Keratinocyte (primary cell): ENCODE results near the gene STBD1. TPM values are rescaled to one million over a fixed set of nuclear protein-coding genes. Genes with fewer than 3 reads are reported as not detected.

Experiments
- DNase-seq: peaks from one replicate; pipeline ENCODE4 v3.0.0-alpha.2; 2011; ENCODE audit warnings: low read depth, missing footprints, low spot score
- FAIRE-seq: peaks from 2 replicates; lab custom pipeline; 2011; peaks lifted over from hg19 to GRCh38; lab: Jason Lieb, UNC
- H2AFZ ChIP-seq: 2 replicates; pipeline ENCODE4 v1.6.0; 2012; ENCODE audit warnings: low read length, control low read depth, inconsistent platforms; ENCODE audit not compliant: control insufficient read depth
- H3K27ac ChIP-seq: 2 replicates; pipeline ENCODE4 v1.5.1; 2011; ENCODE audit warnings: low read length; ENCODE audit not compliant: control insufficient read depth, insufficient read depth
- H3K27me3 ChIP-seq: 3 replicates; pipeline ENCODE4 v1.6.0; 2011; ENCODE audit warnings: low read length; ENCODE audit not compliant: control insufficient read depth, insufficient read depth; ENCODE audit errors: extremely low read depth
- H3K36me3 ChIP-seq, 2 experiments: 2 replicates in 1 of 2; 3 replicates in 1 of 2; pipeline ENCODE4 v1.5.1; 2011; ENCODE audit warnings: low read length in 2 of 2, mild to moderate bottlenecking in 1 of 2; ENCODE audit not compliant: control insufficient read depth in 2 of 2, insufficient read depth in 2 of 2; ENCODE audit errors: extremely low read depth in 1 of 2
- H3K4me1 ChIP-seq: 3 replicates; pipeline ENCODE4 v1.5.1; 2011; ENCODE audit warnings: low read length; ENCODE audit not compliant: control insufficient read depth, insufficient read depth; ENCODE audit errors: extremely low read depth
- H3K4me2 ChIP-seq: 3 replicates; pipeline ENCODE4 v1.6.0; 2011; ENCODE audit warnings: low read depth, low read length; ENCODE audit not compliant: control insufficient read depth, insufficient read depth; ENCODE audit errors: extremely low read depth
- H3K4me3 ChIP-seq, 3 experiments: fragments of 200-600 bp in 1 of 3; sonication (generic) in 1 of 3; 2 replicates in 2 of 3; 3 replicates in 1 of 3; pipeline ENCODE4 v1.5.1; 2011 to 2016; ENCODE audit warnings: low read length in 3 of 3, mild to moderate bottlenecking in 3 of 3, control low read depth in 2 of 3, inconsistent platforms in 1 of 3, low read depth in 1 of 3, mixed read lengths in 1 of 3, mixed run types in 1 of 3, moderate library complexity in 1 of 3; ENCODE audit not compliant: control insufficient read depth in 2 of 3, insufficient read depth in 2 of 3; ENCODE audit errors: extremely low read depth in 1 of 3
- H3K79me2 ChIP-seq: 2 replicates; pipeline ENCODE4 v1.6.0; 2012; ENCODE audit warnings: low read length; ENCODE audit not compliant: control insufficient read depth, insufficient read depth
- H3K9ac ChIP-seq: 3 replicates; pipeline ENCODE4 v1.6.0; 2011; ENCODE audit warnings: low read length; ENCODE audit not compliant: control insufficient read depth, insufficient read depth; ENCODE audit errors: extremely low read depth
- H3K9me1 ChIP-seq: 3 replicates; pipeline ENCODE4 v1.6.0; 2011; ENCODE audit warnings: low read length; ENCODE audit not compliant: control insufficient read depth, insufficient read depth; ENCODE audit errors: extremely low read depth
- H3K9me3 ChIP-seq: 2 replicates; pipeline ENCODE4 v1.5.1; 2012; ENCODE audit warnings: low read depth, low read length; ENCODE audit not compliant: control insufficient read depth
- H4K20me1 ChIP-seq: 3 replicates; pipeline ENCODE4 v1.6.0; 2011; ENCODE audit warnings: low read length; ENCODE audit not compliant: control insufficient read depth, insufficient read depth; ENCODE audit errors: extremely low read depth
- EZH2 ChIP-seq: IDR thresholded peaks from one replicate; pipeline ENCODE4 v1.6.1; 2012; ENCODE audit warnings: inconsistent platforms, mild to moderate bottlenecking, low read length, moderate library complexity
- dilution Hi-C: fragments of 300-500 bp; cut with MboI; formaldehyde crosslinking; loops from one replicate; pipeline ENCODE4 v1.7.0; 2020; ENCODE audit warnings: low sequenced_read_pairs; ENCODE audit not compliant: extremely low pct_ligation_motif_present
- polyA plus RNA-seq, 5 experiments: library from polyadenylated mRNA; depleted of rRNA in 3 of 5; stranded (reverse) in 3 of 5; stranded (forward) in 1 of 5; unstranded in 1 of 5; fragments of >200 nt; gene quantifications; 1 replicate in 1 of 5; 2 replicates in 3 of 5; 3 replicates in 1 of 5; pipeline versions ENCODE4 v1.2.1 to v1.2.3, GENCODE V29; 2011 to 2012; ENCODE audit warnings: missing spikeins in 2 of 5, low read depth in 1 of 5, low replicate concordance in 1 of 5
- TF ChIP-seq, protein P1 (sequence below), 3 experiments: IDR thresholded peaks in 1 of 3; conservative IDR thresholded peaks in 1 of 3; optimal IDR thresholded peaks in 1 of 3; 2 replicates in 2 of 3; 3 replicates in 1 of 3; pipeline versions ENCODE3 to v1.5.1; 2011; ENCODE audit warnings: low read length in 3 of 3, mild to moderate bottlenecking in 3 of 3, moderate library complexity in 2 of 3, control low read depth in 1 of 3, inconsistent platforms in 1 of 3; ENCODE audit not compliant: insufficient read depth in 2 of 3; ENCODE audit errors: extremely low read depth in 1 of 3

The STBD1 gene
- polyA plus RNA-seq, 1 donor (not counting 4 experiments of a cell fraction or from before 2014, with no cell fraction given) = 0.41 TPM

DNA sequence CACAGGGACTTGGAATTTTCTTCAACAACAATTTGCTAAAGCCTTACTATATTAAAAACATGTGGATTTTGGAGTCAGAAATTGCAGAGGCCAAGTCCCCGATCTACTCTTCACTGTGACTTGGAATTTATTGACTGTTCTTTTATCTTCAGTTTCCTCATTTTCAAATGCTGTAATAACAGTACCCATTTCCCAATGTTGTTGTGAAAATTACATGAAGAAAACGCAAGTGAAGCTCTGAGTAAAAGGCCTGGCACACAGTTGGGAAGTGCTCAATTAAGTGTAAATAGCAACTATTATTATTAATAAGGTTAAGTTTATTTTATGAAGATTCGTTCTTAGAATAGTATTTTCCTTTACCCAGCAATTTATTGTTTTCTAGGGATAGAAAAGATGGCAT lies 15.7 kb downstream of the STBD1 start:
- no peaks in the 10 kb centered on the region for H4K20me1 ChIP-seq
- H3K9ac ChIP-seq = no peak overlapping the region
- no peak overlapping the region for H3K27ac ChIP-seq
- no peak overlapping the region for H3K4me2 ChIP-seq
- H3K4me3 ChIP-seq = no peak overlapping the region
- DNase-seq (no peak), FAIRE-seq (no peak)
- TF ChIP-seq EZH2 = no peak
- TF ChIP-seq, protein P1, sequence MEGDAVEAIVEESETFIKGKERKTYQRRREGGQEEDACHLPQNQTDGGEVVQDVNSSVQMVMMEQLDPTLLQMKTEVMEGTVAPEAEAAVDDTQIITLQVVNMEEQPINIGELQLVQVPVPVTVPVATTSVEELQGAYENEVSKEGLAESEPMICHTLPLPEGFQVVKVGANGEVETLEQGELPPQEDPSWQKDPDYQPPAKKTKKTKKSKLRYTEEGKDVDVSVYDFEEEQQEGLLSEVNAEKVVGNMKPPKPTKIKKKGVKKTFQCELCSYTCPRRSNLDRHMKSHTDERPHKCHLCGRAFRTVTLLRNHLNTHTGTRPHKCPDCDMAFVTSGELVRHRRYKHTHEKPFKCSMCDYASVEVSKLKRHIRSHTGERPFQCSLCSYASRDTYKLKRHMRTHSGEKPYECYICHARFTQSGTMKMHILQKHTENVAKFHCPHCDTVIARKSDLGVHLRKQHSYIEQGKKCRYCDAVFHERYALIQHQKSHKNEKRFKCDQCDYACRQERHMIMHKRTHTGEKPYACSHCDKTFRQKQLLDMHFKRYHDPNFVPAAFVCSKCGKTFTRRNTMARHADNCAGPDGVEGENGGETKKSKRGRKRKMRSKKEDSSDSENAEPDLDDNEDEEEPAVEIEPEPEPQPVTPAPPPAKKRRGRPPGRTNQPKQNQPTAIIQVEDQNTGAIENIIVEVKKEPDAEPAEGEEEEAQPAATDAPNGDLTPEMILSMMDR (optimal IDR thresholded peaks at IDR 0.05 in 1 of 3, IDR thresholded peaks at IDR 0.05 in 1 of 3, conservative IDR thresholded peaks at IDR 0.05 in 1 of 3; ENCODE audit: extremely low read depth in 1 of 3, insufficient read depth in 2 of 3, low read length in 3 of 3) = no peak
- no peak overlapping the region for H2AFZ ChIP-seq
- no peaks in the 10 kb centered on the region for H3K27me3 ChIP-seq
- H3K79me2 ChIP-seq = no peaks in the 10 kb centered on the region
- H3K4me1 ChIP-seq = no peaks in the 10 kb centered on the region
- H3K36me3 ChIP-seq = no peaks in the 10 kb centered on the region
- dilution Hi-C loops = no loop called here
- H3K9me1 ChIP-seq = no peaks in the 10 kb centered on the region
- peaks cover 3% of the 10 kb centered on the region for H3K9me3 ChIP-seq

DNA sequence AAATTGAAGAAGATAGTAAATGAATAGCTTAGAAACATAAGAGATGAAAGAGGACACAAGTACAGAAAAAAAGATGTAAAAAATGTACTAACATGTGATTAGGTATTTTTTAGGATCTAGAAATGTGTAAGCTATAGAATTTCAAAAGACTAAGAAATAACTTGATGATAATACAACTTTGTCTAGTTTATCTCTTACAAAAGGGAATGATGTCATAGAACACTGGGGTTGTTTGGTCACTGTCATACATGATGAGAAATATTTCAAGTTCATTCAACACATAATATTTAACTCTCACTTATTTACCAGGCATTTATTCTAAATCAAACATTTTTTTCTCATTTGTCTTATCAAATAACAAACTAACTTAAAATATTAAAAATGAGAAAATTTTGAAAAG lies 18.5 kb downstream of the STBD1 start:
- no peak overlapping the region for H3K4me3 ChIP-seq
- H4K20me1 ChIP-seq = no peaks in the 10 kb centered on the region
- H2AFZ ChIP-seq = no peak overlapping the region
- H3K9ac ChIP-seq = no peak overlapping the region
- no peaks in the 10 kb centered on the region for H3K9me1 ChIP-seq
- peaks cover 3% of the 10 kb centered on the region for H3K9me3 ChIP-seq
- H3K4me1 ChIP-seq = no peaks in the 10 kb centered on the region
- DNase-seq = no peak
- dilution Hi-C loops = no loop called here
- H3K27me3 ChIP-seq = no peaks in the 10 kb centered on the region
- no peaks in the 10 kb centered on the region for H3K79me2 ChIP-seq
- no peak for FAIRE-seq
- no peak overlapping the region for H3K4me2 ChIP-seq
- no peaks in the 10 kb centered on the region for H3K36me3 ChIP-seq
- H3K27ac ChIP-seq = no peak overlapping the region
- TF ChIP-seq EZH2 = no peak
- TF ChIP-seq, protein P1 (optimal IDR thresholded peaks at IDR 0.05 in 1 of 3, IDR thresholded peaks at IDR 0.05 in 1 of 3, conservative IDR thresholded peaks at IDR 0.05 in 1 of 3; ENCODE audit: extremely low read depth in 1 of 3, insufficient read depth in 2 of 3, low read length in 3 of 3) = no peak
